ENCODE data around the gene FRRS1L.

Gene FRRS1L

GRCh38 chr9:109107402-109108240 lies 59.4 kb downstream of the FRRS1L start:
- DNase-seq (ENCODE audit: low read depth, low spot score) = no peak

- DNase-seq (ENCODE audit: low read depth, low spot score) = peak; percentile 29
Observed at GRCh38 chr9:109101810-109102209, 65.2 kb downstream of the FRRS1L start.

GRCh38 chr9:109101202-109101595 lies 65.8 kb downstream of the FRRS1L start:
- no peak for DNase-seq (ENCODE audit: low read depth, low spot score)

- DNase-seq (ENCODE audit: low read depth, low spot score) = no peak
Observed at GRCh38 chr9:109100543-109101201, 66.4 kb downstream of the FRRS1L start.

GRCh38 chr9:109098960-109099308 lies 68.1 kb downstream of the FRRS1L start:
- no peak for DNase-seq (ENCODE audit: low read depth, low spot score)

- peak; percentile 26 for DNase-seq (ENCODE audit: low read depth, low spot score)
Observed at GRCh38 chr9:109098171-109098959, 68.7 kb downstream of the FRRS1L start.

GRCh38 chr9:109097146-109097545 lies 69.9 kb downstream of the FRRS1L start:
- DNase-seq (ENCODE audit: low read depth, low spot score) = no peak

- no peak for DNase-seq (ENCODE audit: low read depth, low spot score)
Observed at GRCh38 chr9:109095321-109095720, 71.7 kb downstream of the FRRS1L start.

GRCh38 chr9:109094268-109094667 lies 72.8 kb downstream of the FRRS1L start:
- DNase-seq (ENCODE audit: low read depth, low spot score) = no peak

- no peak for DNase-seq (ENCODE audit: low read depth, low spot score)
Observed at GRCh38 chr9:109092587-109092986, 74.5 kb downstream of the FRRS1L start.

- DNase-seq (ENCODE audit: low read depth, low spot score) = no peak
Observed at GRCh38 chr9:109092051-109092580, 74.9 kb downstream of the FRRS1L start.

GRCh38 chr9:109088221-109088620 lies 78.8 kb downstream of the FRRS1L start:
- DNase-seq (ENCODE audit: low read depth, low spot score) = no peak

- DNase-seq (ENCODE audit: low read depth, low spot score) = no peak
Observed at GRCh38 chr9:109087795-109088194, 79.3 kb downstream of the FRRS1L start.

GRCh38 chr9:109086221-109086620 lies 80.8 kb downstream of the FRRS1L start:
- no peak for DNase-seq (ENCODE audit: low read depth, low spot score)

- DNase-seq (ENCODE audit: low read depth, low spot score) = no peak
Observed at GRCh38 chr9:109085510-109085909, 81.5 kb downstream of the FRRS1L start.

GRCh38 chr9:109083813-109084405 lies 83.1 kb downstream of the FRRS1L start:
- DNase-seq (ENCODE audit: low read depth, low spot score) = no peak

GRCh38 chr9:109083141-109083540 lies 83.9 kb downstream of the FRRS1L start:
- no peak for DNase-seq (ENCODE audit: low read depth, low spot score)

- DNase-seq (ENCODE audit: low read depth, low spot score) = no peak
Observed at GRCh38 chr9:109082091-109082620, 84.9 kb downstream of the FRRS1L start.

Data from ELF-1 (cell line).